HepG2 (cell line): Measurements from ENCODE around the gene CFAP61. TPM values are rescaled to one million over a fixed set of nuclear protein-coding genes. Genes with fewer than 3 reads are reported as not detected.

Experiments used
- ARID2 ChIP-seq: sonication (generic); formaldehyde crosslinking; IDR thresholded peaks from 2 replicates; pipeline ENCODE4 v1.8.1; 2022; ENCODE audit warnings: mild to moderate bottlenecking, missing genetic modification reagents, borderline replicate concordance
- ATF7 ChIP-seq, 2 experiments: fragments of 450-650 bp in 1 of 2; sonication (generic) in 1 of 2; formaldehyde crosslinking in 1 of 2; IDR thresholded peaks; 2 replicates each; pipeline versions ENCODE4 v1.4.0 to v1.6.1; 2016 to 2020; ENCODE audit warnings: antibody characterized with exemption in 1 of 2, mild to moderate bottlenecking in 1 of 2, missing genetic modification reagents in 1 of 2
- CEBPG ChIP-seq: IDR thresholded peaks from 2 replicates; pipeline ENCODE4 v1.6.1; 2016
- FOXA1 ChIP-seq, 2 experiments: fragments of 450-650 bp in 1 of 2; sonication (generic) in 1 of 2; formaldehyde crosslinking in 1 of 2; IDR thresholded peaks; 2 replicates each; pipeline versions ENCODE4 v1.4.0 to v1.6.1; 2016 to 2020; ENCODE audit warnings: missing genetic modification reagents in 1 of 2
- FOXK1 ChIP-seq: sonication (generic); formaldehyde crosslinking; IDR thresholded peaks from 2 replicates; pipeline ENCODE4 v1.4.0; 2020; ENCODE audit warnings: low read depth, missing genetic modification reagents, borderline replicate concordance
- HHEX ChIP-seq: IDR thresholded peaks from 2 replicates; pipeline ENCODE4 v1.6.1; 2016; ENCODE audit warnings: control low read depth
- HNF4G ChIP-seq, 2 experiments: sonication (generic) in 1 of 2; formaldehyde crosslinking in 1 of 2; IDR thresholded peaks; 2 replicates each; pipeline versions ENCODE4 v1.4.0 to v1.6.1; 2011 to 2020; ENCODE audit warnings: borderline replicate concordance in 2 of 2, low read depth in 2 of 2, mild to moderate bottlenecking in 2 of 2, low read length in 1 of 2, missing genetic modification reagents in 1 of 2, moderate library complexity in 1 of 2
- IRF2 ChIP-seq: IDR thresholded peaks from 2 replicates; pipeline ENCODE4 v1.6.1; 2018; ENCODE audit warnings: missing genetic modification reagents, missing compliant biosample characterization
- JUND ChIP-seq: sonication (generic); formaldehyde crosslinking; IDR thresholded peaks from 2 replicates; pipeline ENCODE4 v1.8.0; 2022; ENCODE audit warnings: mild to moderate bottlenecking, missing genetic modification reagents
- KAT8 ChIP-seq: IDR thresholded peaks from 2 replicates; pipeline ENCODE4 v1.6.1; 2016; ENCODE audit warnings: missing genetic modification reagents, missing compliant biosample characterization
- KDM2A ChIP-seq: sonication (generic); formaldehyde crosslinking; IDR thresholded peaks from 2 replicates; pipeline ENCODE4 v1.4.0; 2020; ENCODE audit warnings: low read depth, missing genetic modification reagents, borderline replicate concordance
- MIXL1 ChIP-seq: IDR thresholded peaks from 2 replicates; pipeline ENCODE4 v1.6.1; 2016
- MYC ChIP-seq: sonication (generic); formaldehyde crosslinking; IDR thresholded peaks from 2 replicates; pipeline ENCODE4 v1.9.0; 2021; ENCODE audit warnings: missing genetic modification reagents, borderline replicate concordance
- PITX1 ChIP-seq: sonication (generic); formaldehyde crosslinking; IDR thresholded peaks from 2 replicates; pipeline ENCODE4 v1.5.1; 2020; ENCODE audit warnings: mild to moderate bottlenecking, missing genetic modification reagents
- RCOR2 ChIP-seq: IDR thresholded peaks from 2 replicates; pipeline ENCODE4 v1.6.1; 2016; ENCODE audit warnings: missing biosample characterization, missing genetic modification reagents
- SIN3A ChIP-seq: IDR thresholded peaks from 2 replicates; pipeline ENCODE4 v1.6.1; 2011; ENCODE audit warnings: low read depth, mild to moderate bottlenecking, control low read depth, low read length, borderline replicate concordance
- TMF1 ChIP-seq: sonication (generic); formaldehyde crosslinking; IDR thresholded peaks from 2 replicates; pipeline ENCODE4 v1.8.1; 2022; ENCODE audit warnings: low read depth, missing genetic modification reagents
- ZFP1 ChIP-seq: IDR thresholded peaks from 2 replicates; pipeline ENCODE4 v1.6.1; 2016
- ZNF251 ChIP-seq: sonication (generic); formaldehyde crosslinking; IDR thresholded peaks from 2 replicates; pipeline ENCODE4 v1.9.0; 2021; ENCODE audit warnings: mild to moderate bottlenecking, missing genetic modification reagents
- ZNF331 ChIP-seq: sonication (generic); formaldehyde crosslinking; IDR thresholded peaks from 2 replicates; pipeline ENCODE4 v1.4.0; 2020; ENCODE audit warnings: missing genetic modification reagents
- polyA plus RNA-seq, 8 experiments: library from polyadenylated mRNA; depleted of rRNA in 3 of 8; stranded (reverse) in 7 of 8; unstranded in 1 of 8; fragments of >200 nt; fragmentation: Illumina TruSeq in 4 of 8; extraction: Trizol in 4 of 8; gene quantifications; 2 replicates each; pipeline versions ENCODE4 v1.2.1 to v1.2.3, GENCODE V29; 2011 to 2016; ENCODE audit warnings: low read depth in 4 of 8, missing spikeins in 1 of 8, mixed read lengths in 1 of 8; ENCODE audit not compliant: insufficient read depth in 1 of 8
- total RNA-seq, 5 experiments: library from RNA; depleted of rRNA; stranded (reverse); fragments of >200 nt; fragmentation: Illumina TruSeq; extraction: Trizol; gene quantifications; 2 replicates each; pipeline ENCODE4 v1.2.3, GENCODE V29; 2016; ENCODE audit warnings: low read depth in 1 of 5
- TF ChIP-seq, protein P1 (sequence below): sonication (generic); formaldehyde crosslinking; IDR thresholded peaks from 2 replicates; pipeline ENCODE4 v1.4.0; 2020; ENCODE audit warnings: missing genetic modification reagents
- TF ChIP-seq, protein P2 (sequence below): sonication (generic); formaldehyde crosslinking; IDR thresholded peaks from 2 replicates; pipeline ENCODE4 v1.8.0; 2022; ENCODE audit warnings: missing genetic modification reagents, low read depth, mild to moderate bottlenecking, borderline replicate concordance
- TF ChIP-seq, protein P3 (sequence below): sonication (generic); formaldehyde crosslinking; IDR thresholded peaks from 2 replicates; pipeline ENCODE4 v1.5.0; 2020; ENCODE audit warnings: mild to moderate bottlenecking, missing genetic modification reagents, borderline replicate concordance

Gene CFAP61
- total and polyA plus RNA-seq, 2 of the 13 experiments (the other 11 are each of a cell fraction or from before 2014, with no cell fraction given), result 0.27 TPM; not detected in 1

DNA sequence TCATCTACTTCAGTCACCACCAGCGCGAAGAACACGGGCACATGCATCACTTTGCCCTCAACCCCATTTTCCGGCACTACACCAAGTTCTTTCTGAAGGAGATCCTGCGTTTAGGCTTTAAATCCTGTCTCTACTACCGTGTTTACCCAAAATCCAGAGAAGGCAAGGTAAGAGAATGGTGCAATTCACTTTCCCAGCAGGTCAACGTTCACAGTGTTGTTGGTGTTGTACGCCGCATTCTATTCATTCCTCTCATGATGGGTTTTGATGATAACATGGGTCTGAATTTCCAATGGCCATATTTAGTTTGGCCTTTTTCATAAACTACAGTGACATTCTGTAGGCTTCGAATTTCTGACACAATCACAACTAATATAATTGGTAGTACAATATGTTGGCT is 144.3 kb downstream of the CFAP61 start (continued):
- TF ChIP-seq PITX1 (peak; percentile 56; the same call in 1 of the 2 replicates), IRF2 (peak; percentile 50; the same call in 1 of the 2 replicates), CEBPG (CRISPR knock-in tag) (peak; percentile 90), ARID2 (CRISPR knock-in tag) (no peak), MIXL1 (CRISPR knock-in tag) (peak; percentile 72; the same call in 1 of the 2 replicates), ZNF331 (CRISPR knock-in tag) (peak; percentile 81; the same call in 1 of the 2 replicates), FOXK1 (peak; percentile 77; the same call in 1 of the 2 replicates), TMF1 (no peak), HHEX (CRISPR knock-in tag) (0 out of 2 replicates have a peak, but pooled peaks have one; percentile 19), JUND (CRISPR knock-in tag) (0 out of 2 replicates have a peak, but pooled peaks have one; percentile 24), ZNF251 (CRISPR knock-in tag) (no peak), ZFP1 (CRISPR knock-in tag) (0 out of 2 replicates have a peak, but pooled peaks have one; percentile 33), KDM2A (CRISPR knock-in tag) (no peak), RCOR2 (0 out of 2 replicates have a peak, but pooled peaks have one; percentile 23), SIN3A (no peak), FOXA1 (IDR thresholded peaks at IDR 0.05) (no peak), FOXA1 (CRISPR knock-in tag; IDR thresholded peaks at IDR 0.05) (peak; percentile 85), MYC (CRISPR knock-in tag) (no peak), KAT8 (CRISPR knock-in tag) (no peak; the same call in 1 of the 2 replicates), ATF7 (IDR thresholded peaks at IDR 0.05) (no peak), ATF7 (CRISPR knock-in tag; IDR thresholded peaks at IDR 0.05) (no peak), HNF4G (IDR thresholded peaks at IDR 0.05; ENCODE audit: borderline replicate concordance, low read depth, low read length) (peak; percentile 65), HNF4G (CRISPR knock-in tag; IDR thresholded peaks at IDR 0.05; ENCODE audit: borderline replicate concordance, low read depth) (no peak)
- TF ChIP-seq, protein P1, sequence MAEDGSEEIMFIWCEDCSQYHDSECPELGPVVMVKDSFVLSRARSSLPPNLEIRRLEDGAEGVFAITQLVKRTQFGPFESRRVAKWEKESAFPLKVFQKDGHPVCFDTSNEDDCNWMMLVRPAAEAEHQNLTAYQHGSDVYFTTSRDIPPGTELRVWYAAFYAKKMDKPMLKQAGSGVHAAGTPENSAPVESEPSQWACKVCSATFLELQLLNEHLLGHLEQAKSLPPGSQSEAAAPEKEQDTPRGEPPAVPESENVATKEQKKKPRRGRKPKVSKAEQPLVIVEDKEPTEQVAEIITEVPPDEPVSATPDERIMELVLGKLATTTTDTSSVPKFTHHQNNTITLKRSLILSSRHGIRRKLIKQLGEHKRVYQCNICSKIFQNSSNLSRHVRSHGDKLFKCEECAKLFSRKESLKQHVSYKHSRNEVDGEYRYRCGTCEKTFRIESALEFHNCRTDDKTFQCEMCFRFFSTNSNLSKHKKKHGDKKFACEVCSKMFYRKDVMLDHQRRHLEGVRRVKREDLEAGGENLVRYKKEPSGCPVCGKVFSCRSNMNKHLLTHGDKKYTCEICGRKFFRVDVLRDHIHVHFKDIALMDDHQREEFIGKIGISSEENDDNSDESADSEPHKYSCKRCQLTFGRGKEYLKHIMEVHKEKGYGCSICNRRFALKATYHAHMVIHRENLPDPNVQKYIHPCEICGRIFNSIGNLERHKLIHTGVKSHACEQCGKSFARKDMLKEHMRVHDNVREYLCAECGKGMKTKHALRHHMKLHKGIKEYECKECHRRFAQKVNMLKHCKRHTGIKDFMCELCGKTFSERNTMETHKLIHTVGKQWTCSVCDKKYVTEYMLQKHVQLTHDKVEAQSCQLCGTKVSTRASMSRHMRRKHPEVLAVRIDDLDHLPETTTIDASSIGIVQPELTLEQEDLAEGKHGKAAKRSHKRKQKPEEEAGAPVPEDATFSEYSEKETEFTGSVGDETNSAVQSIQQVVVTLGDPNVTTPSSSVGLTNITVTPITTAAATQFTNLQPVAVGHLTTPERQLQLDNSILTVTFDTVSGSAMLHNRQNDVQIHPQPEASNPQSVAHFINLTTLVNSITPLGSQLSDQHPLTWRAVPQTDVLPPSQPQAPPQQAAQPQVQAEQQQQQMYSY, result no peak
- TF ChIP-seq, protein P2, sequence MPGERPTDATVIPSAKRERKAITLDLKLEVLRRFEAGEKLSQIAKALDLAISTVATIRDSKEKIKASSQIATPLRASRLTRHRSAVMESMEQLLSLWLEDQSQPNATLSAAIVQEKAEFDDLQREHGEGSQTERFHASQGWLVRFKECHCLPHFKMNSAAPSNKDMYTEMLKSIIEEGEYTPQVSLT, result no peak
- TF ChIP-seq, protein P3, sequence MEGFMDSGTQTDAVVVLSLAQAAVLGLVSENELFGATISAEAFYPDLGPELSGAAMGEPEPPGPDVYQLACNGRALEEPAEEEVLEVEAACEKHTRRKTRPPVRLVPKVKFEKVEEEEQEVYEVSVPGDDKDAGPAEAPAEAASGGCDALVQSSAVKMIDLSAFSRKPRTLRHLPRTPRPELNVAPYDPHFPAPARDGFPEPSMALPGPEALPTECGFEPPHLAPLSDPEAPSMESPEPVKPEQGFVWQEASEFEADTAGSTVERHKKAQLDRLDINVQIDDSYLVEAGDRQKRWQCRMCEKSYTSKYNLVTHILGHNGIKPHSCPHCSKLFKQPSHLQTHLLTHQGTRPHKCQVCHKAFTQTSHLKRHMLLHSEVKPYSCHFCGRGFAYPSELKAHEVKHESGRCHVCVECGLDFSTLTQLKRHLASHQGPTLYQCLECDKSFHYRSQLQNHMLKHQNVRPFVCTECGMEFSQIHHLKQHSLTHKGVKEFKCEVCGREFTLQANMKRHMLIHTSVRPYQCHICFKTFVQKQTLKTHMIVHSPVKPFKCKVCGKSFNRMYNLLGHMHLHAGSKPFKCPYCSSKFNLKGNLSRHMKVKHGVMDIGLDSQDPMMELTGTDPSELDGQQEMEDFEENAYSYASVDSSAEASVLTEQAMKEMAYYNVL (CRISPR knock-in tag), result 0 out of 2 replicates have a peak, but pooled peaks have one; percentile 57
